ENCODE results near the gene LYRM9.
"Not testable (repeated sequence)": the region's sequence is repeated elsewhere in the genome, so short reads cannot be mapped to it uniquely, and the experiment has no call there.

The LYRM9 gene

GRCh38 chr17:27920569-27920968, 27.4 kb upstream of the LYRM9 start:
- TF ChIP-seq CTCF (IDR thresholded peaks at IDR 0.05; ENCODE audit: extremely low read depth, insufficient read depth, missing control alignments) = no peak
- no peak for DNase-seq (ENCODE audit: low spot score)
- in situ Hi-C loops (cut with MboI; ENCODE audit: low pct_unique_long_range_greater_than_20kb, low sequenced_read_pairs, unreplicated experiment) = no loop called here

GRCh38 chr17:27919079-27919478, 25.9 kb upstream of the LYRM9 start:
- in situ Hi-C loops (cut with MboI; ENCODE audit: low pct_unique_long_range_greater_than_20kb, low sequenced_read_pairs, unreplicated experiment) = no loop called here
- no peak for DNase-seq (ENCODE audit: low spot score)
- no peak for TF ChIP-seq CTCF (IDR thresholded peaks at IDR 0.05; ENCODE audit: extremely low read depth, insufficient read depth, missing control alignments)

GRCh38 chr17:27918498-27918897, 25.3 kb upstream of the LYRM9 start:
- no peak for DNase-seq (ENCODE audit: low spot score)
- in situ Hi-C loops (cut with MboI; ENCODE audit: low pct_unique_long_range_greater_than_20kb, low sequenced_read_pairs, unreplicated experiment) = no loop called here
- no peak for TF ChIP-seq CTCF (IDR thresholded peaks at IDR 0.05; ENCODE audit: extremely low read depth, insufficient read depth, missing control alignments)

- DNase-seq (ENCODE audit: low spot score) = no peak
- in situ Hi-C loops (cut with MboI; ENCODE audit: low pct_unique_long_range_greater_than_20kb, low sequenced_read_pairs, unreplicated experiment) = no loop called here
- TF ChIP-seq CTCF (IDR thresholded peaks at IDR 0.05; ENCODE audit: extremely low read depth, insufficient read depth, missing control alignments) = no peak
Observed at GRCh38 chr17:27917000-27917399, 23.8 kb upstream of the LYRM9 start.

GRCh38 chr17:27915709-27916108, 22.5 kb upstream of the LYRM9 start:
- no peak for TF ChIP-seq CTCF (IDR thresholded peaks at IDR 0.05; ENCODE audit: extremely low read depth, insufficient read depth, missing control alignments)
- no peak for DNase-seq (ENCODE audit: low spot score)
- in situ Hi-C loops (cut with MboI; ENCODE audit: low pct_unique_long_range_greater_than_20kb, low sequenced_read_pairs, unreplicated experiment) = no loop called here

- TF ChIP-seq CTCF (IDR thresholded peaks at IDR 0.05; ENCODE audit: extremely low read depth, insufficient read depth, missing control alignments) = no peak
- DNase-seq (ENCODE audit: low spot score) = no peak
- in situ Hi-C loops (cut with MboI; ENCODE audit: low pct_unique_long_range_greater_than_20kb, low sequenced_read_pairs, unreplicated experiment) = no loop called here
Observed at GRCh38 chr17:27914382-27914781, 21.2 kb upstream of the LYRM9 start.

GRCh38 chr17:27912964-27913363, 19.8 kb upstream of the LYRM9 start:
- no peak for TF ChIP-seq CTCF (IDR thresholded peaks at IDR 0.05; ENCODE audit: extremely low read depth, insufficient read depth, missing control alignments)
- DNase-seq (ENCODE audit: low spot score) = no peak
- in situ Hi-C loops (cut with MboI; ENCODE audit: low pct_unique_long_range_greater_than_20kb, low sequenced_read_pairs, unreplicated experiment) = no loop called here

- in situ Hi-C loops (cut with MboI; ENCODE audit: low pct_unique_long_range_greater_than_20kb, low sequenced_read_pairs, unreplicated experiment); DNase-seq (ENCODE audit: low spot score): not testable (repeated sequence)
Observed at GRCh38 chr17:27912299-27912698, 19.1 kb upstream of the LYRM9 start.
